Daoy (cell line): ENCODE data around the gene RBFOX2. TPM values are rescaled to one million over a fixed set of nuclear protein-coding genes. Genes with fewer than 3 reads are reported as not detected.
"Not testable (repeated sequence)": the region's sequence is repeated elsewhere in the genome, so short reads cannot be mapped to it uniquely, and the experiment has no call there.

Experiments used
- DNase-seq: peaks from one replicate; pipeline ENCODE4 v3.0.0-alpha.2; 2015; ENCODE audit warnings: low read depth
- total RNA-seq: library from RNA; depleted of rRNA; stranded (reverse); fragments of >200 nt; shearing (Covaris generic); gene quantifications from 2 replicates; pipeline ENCODE4 v1.2.3, GENCODE V29; 2014

RBFOX2 gene
- total RNA-seq, 1 experiment from 2014 or later, result 83.1 TPM

- DNase-seq, result no peak
Measured at GRCh38 chr22:35835267-35835997, 193.2 kb downstream of the RBFOX2 start.

- DNase-seq, result no peak
Measured at GRCh38 chr22:35834061-35834460, 194.6 kb downstream of the RBFOX2 start.

- no peak for DNase-seq
Measured at GRCh38 chr22:35830305-35830704, 198.3 kb downstream of the RBFOX2 start.

GRCh38 chr22:35824256-35824655 is 204.4 kb downstream of the RBFOX2 start:
- no peak for DNase-seq

- no peak for DNase-seq
Measured at GRCh38 chr22:35821654-35822053, 207.0 kb downstream of the RBFOX2 start.

GRCh38 chr22:35819421-35819820 is 209.2 kb downstream of the RBFOX2 start:
- no peak for DNase-seq

- no peak for DNase-seq
Measured at GRCh38 chr22:35818897-35819296, 209.7 kb downstream of the RBFOX2 start.

GRCh38 chr22:35812600-35812999 is 216.0 kb downstream of the RBFOX2 start:
- DNase-seq, result no peak

GRCh38 chr22:35811670-35812069 is 217.0 kb downstream of the RBFOX2 start:
- no peak for DNase-seq

- no peak for DNase-seq
Measured at GRCh38 chr22:35809816-35810215, 218.8 kb downstream of the RBFOX2 start.

GRCh38 chr22:35808377-35808776 is 220.2 kb downstream of the RBFOX2 start:
- DNase-seq, result no peak

- not testable (repeated sequence) for DNase-seq
Measured at GRCh38 chr22:35806668-35807067, 222.0 kb downstream of the RBFOX2 start.

- no peak for DNase-seq
Measured at GRCh38 chr22:35805466-35805865, 223.2 kb downstream of the RBFOX2 start.

GRCh38 chr22:35804421-35804820 is 224.2 kb downstream of the RBFOX2 start:
- no peak for DNase-seq

- no peak for DNase-seq
Measured at GRCh38 chr22:35802885-35803284, 225.7 kb downstream of the RBFOX2 start.

- not testable (repeated sequence) for DNase-seq
Measured at GRCh38 chr22:35801301-35801700, 227.3 kb downstream of the RBFOX2 start.

- DNase-seq, result no peak
Measured at GRCh38 chr22:35799150-35799549, 229.5 kb downstream of the RBFOX2 start.

- DNase-seq, result no peak
Measured at GRCh38 chr22:35797411-35797810, 231.2 kb downstream of the RBFOX2 start.

GRCh38 chr22:35795476-35795875 is 233.1 kb downstream of the RBFOX2 start:
- no peak for DNase-seq

GRCh38 chr22:35792506-35792905 is 236.1 kb downstream of the RBFOX2 start:
- no peak for DNase-seq

GRCh38 chr22:35791788-35792187 is 236.8 kb downstream of the RBFOX2 start:
- not testable (repeated sequence) for DNase-seq

- no peak for DNase-seq
Measured at GRCh38 chr22:35785181-35785923, 243.3 kb downstream of the RBFOX2 start.

- DNase-seq, result no peak
Measured at GRCh38 chr22:35784633-35785032, 244.0 kb downstream of the RBFOX2 start.
